ENCODE data around the gene INPP5E.

INPP5E gene

DNA sequence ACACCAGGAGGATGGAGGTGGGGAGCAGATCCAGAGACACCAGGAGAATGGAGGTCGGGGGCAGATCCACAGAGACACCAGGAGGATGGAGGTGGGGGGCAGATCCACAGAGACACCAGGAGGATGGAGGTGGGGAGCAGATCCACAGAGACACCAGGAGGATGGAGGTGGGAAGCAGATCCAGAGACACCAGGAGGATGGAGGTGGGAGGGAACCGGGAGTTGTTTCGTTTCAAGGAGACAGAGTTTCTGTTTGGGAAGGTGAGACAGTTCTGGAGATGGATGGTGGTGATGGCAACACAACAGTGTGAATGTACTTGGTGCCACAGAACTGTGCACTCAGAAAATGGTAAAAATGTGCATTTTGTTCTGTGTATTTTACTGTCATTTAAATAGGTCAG, 9.0 kb upstream of the INPP5E start:
- DNase-seq (ENCODE audit: low read depth in 2 of 2): no peak

GRCh38 chr9:136447173-136447778, 7.6 kb upstream of the INPP5E start:
- no peak for DNase-seq (ENCODE audit: low read depth in 2 of 2)

GRCh38 chr9:136445799-136446198, 6.2 kb upstream of the INPP5E start:
- DNase-seq (ENCODE audit: low read depth in 2 of 2): no peak

DNA sequence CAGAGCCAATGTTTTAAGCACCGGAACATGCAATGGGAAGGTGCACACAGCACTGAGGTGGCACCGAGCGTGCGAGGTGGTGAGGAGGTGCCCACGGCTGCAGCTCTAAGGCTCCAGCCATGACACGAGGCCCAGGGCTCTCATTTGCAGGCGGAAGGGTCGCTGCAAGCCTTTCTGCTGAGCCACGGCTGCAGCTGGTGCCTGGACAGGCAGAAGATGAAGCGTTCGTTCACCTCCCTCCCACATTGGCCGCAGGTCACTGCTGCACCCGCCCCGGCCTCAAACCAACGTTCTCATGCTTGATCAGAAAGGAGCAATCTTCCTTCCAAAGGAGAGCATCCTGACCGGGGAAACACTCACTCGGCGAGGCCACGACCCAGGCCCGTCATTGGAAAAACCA, 4.5 kb upstream of the INPP5E start:
- DNase-seq (ENCODE audit: low read depth in 2 of 2): no peak

DNA sequence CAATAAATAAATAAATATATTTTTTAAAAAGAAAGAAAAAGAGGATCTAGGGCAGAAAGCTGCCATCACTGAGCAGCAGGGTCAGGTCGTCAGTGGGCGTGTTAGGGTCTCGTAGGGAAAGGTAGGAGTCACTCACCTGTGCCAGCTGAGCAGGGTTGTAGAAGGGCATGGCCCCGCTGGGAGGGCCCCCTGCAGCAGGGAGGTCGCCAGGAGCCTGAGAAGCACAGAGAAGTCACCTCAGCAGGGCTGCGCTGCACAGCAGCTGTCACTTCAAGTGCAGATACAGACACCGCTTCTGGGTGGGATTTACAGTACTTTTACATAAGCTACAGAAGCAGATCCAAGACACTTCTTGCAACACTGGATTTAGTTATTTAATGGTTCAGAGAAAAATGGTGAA, 4.0 kb upstream of the INPP5E start:
- DNase-seq (ENCODE audit: low read depth in 2 of 2): no peak

- DNase-seq (ENCODE audit: low read depth in 2 of 2): no peak
Measured at GRCh38 chr9:136443087-136443486, 3.4 kb upstream of the INPP5E start.

GRCh38 chr9:136442265-136442664, 2.6 kb upstream of the INPP5E start:
- no peak for DNase-seq (ENCODE audit: low read depth in 2 of 2)

GRCh38 chr9:136441681-136442245, 2.1 kb upstream of the INPP5E start:
- no peak for DNase-seq (ENCODE audit: low read depth in 2 of 2)

DNA sequence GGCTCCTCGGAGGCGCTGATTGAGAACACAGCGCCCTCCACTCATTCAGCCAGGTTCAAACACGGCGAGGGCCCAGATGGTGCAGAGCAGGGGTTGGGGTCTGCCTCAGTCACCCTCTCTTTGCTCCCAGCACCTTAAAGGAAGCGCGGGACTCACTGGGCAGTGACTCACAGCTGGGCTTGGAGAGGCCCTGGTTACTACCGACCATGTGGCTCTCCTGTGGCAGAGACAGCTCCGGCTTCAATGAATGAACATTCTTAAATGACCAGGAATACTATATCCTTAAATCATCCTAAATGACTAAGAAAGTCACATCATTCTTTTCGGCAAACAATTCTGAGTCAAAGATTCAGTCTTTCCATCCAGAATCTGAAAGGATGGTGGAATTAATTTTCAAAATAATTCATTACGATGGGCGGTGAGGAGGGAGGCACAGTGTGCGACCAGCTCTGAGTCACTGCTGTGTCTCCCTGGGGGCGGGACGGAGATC, 1.6 kb upstream of the INPP5E start:
- no peak for DNase-seq (ENCODE audit: low read depth in 2 of 2)

DNA sequence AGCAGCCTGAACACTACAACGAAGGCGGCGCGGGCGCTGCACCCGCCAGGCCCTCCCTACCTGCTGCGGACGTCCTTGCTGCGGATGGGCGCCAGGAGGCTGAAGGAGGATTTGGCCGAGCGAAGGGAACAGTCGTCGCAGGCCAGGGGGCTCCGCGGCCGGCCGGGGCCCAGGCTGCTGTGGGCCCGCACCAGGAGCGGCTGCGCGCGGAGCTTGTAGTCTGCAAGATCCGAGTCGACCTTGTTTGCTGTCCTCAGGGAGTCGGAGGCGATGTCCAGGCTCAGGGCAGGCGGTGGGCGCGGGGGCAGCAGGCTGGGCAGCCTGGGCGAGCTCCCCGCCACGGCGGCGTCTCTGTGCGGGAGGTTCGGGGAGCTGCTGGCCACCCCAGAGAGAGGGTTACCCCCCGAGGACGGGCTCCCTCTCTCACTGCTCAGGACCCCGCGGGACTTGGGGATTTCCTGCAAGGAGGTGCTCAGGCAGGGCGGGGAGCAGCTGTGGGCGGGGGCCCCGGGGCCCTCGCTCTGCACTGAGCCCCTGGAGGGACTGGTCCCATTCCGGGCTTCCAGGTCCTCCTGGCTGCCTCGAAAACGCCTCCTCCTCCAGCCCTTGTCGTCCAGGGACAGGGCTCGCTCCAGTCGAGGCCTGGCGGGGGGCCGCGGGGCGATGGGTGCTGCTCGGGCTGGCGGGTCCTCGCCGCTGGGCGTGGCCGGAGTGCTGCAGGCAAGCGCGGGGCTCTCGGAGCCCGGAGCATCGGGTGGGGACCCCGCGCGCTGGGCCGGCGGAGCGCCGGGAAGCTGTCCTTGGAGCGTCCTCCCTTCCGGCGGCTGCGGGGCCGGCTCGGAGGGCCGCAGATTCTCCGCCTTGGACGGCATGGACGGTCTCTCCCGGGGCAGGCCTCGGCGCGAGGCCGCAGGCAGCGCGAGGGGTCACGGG, 831 bp downstream of the INPP5E start:
- no peak for DNase-seq (ENCODE audit: low read depth in 2 of 2)

DNA sequence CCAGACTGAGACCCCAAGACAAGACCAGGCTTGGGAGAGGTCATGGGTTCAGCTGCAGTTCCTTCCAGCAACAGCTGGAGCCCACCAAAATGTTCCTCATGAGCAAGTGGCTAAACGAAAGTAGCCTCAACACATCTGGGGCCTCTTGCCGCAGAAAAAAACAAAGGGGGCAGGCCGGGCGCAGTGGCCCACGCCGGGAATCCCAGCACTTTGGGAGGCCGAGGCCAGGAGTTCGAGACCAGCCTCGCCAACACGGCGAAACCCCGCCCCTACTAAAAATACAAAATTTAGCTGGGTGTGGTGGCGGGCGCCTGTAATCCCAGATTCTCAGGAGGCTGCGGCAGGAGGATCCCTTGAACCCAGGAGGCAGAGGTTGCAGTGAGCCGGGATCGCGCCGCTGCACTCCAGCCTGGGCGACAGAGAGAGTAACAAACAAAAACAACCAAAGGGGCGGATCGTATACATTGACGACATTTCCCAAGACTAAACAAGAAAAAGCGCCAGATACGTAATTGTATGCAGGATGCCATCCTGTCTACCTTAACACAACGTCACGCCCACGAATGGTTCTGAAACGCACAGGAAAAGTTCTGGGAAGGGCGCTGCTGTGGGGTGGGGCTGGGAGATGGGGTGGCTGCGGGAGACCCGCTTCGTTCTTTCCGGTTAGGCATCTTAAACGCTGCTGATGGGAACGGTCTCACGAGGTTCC, 1.7 kb downstream of the INPP5E start:
- no peak for DNase-seq (ENCODE audit: low read depth in 2 of 2)

- peak in 1 of 2 experiments; percentile 3 for DNase-seq (ENCODE audit: low read depth in 2 of 2)
Measured at GRCh38 chr9:136437430-136437829, 2.2 kb downstream of the INPP5E start.

GRCh38 chr9:136436055-136436634, 3.5 kb downstream of the INPP5E start:
- no peak for DNase-seq (ENCODE audit: low read depth in 2 of 2)

GRCh38 chr9:136434580-136435169, 5.0 kb downstream of the INPP5E start:
- DNase-seq (ENCODE audit: low read depth in 2 of 2): no peak

GRCh38 chr9:136433849-136434579, 5.6 kb downstream of the INPP5E start:
- DNase-seq (ENCODE audit: low read depth in 2 of 2): no peak

- DNase-seq (ENCODE audit: low read depth in 2 of 2): no peak
Measured at GRCh38 chr9:136433043-136433715, 6.5 kb downstream of the INPP5E start.

DNA sequence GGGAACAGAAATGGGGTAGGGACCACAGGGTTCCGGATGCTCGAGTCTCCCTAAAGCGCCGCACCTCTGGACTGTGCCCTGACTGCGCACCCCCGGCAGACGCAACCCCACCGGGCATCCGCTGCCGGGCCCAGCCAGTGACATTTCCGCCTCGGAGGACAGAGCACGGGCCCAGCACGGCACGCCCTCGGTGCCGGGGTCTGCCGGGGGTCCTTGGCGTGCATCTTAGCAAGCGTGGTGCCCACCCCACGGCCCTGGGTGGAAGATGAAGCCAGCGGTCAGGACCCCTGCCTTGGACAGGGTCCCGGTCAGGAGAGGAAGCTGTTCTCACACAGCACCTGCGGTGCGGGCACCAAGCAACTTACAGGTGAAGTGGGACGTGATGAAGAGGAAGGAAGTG, 7.1 kb downstream of the INPP5E start:
- DNase-seq (ENCODE audit: low read depth in 2 of 2): no peak

DNA sequence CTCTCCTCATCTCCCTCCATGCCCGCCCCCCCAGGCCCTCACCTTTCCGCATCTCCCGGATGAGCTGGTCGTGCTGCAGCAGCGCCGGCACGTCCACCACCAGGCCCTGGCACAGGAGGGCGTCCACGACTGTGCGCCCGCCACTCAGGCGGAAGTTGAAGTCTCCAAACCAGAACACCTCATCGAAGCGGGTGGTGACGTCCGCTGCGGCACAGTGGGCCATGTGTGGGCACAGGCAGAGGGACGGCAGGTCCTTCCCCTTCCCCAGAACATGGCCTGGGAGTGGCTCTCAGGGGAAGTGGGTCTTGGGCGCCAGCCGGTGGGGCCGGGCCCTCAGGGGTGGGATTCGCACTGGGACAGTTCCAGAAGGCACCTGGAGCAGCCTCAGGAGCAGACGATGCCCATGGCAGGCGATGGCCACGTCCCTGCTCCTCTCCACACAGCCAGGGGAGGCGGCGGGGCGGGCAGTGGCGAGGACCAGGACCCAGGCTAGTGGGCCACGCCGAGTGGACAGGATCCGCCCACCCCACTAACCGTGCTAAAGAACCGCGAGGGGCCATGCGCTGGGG, 7.8 kb downstream of the INPP5E start:
- no peak for DNase-seq (ENCODE audit: low read depth in 2 of 2)

GRCh38 chr9:136430588-136431234, 8.9 kb downstream of the INPP5E start:
- DNase-seq (ENCODE audit: low read depth in 2 of 2): no peak

Data from fibroblast of skin of left biceps (primary cell).